Body of pancreas (tissue), 4 donors: ENCODE measurements around the gene CD34. TPM values are rescaled to one million over a fixed set of nuclear protein-coding genes. Genes with fewer than 3 reads are reported as not detected.
A peak's percentile ranks its signal among the peaks of the same experiment; 100 is the strongest.

Experiments used
- ATAC-seq: fragments of 150-250 bp; one replicate; pipeline ENCODE4 v1.9.1; 2016
- DNase-seq, 4 donors: peaks; one replicate each; pipeline ENCODE4 v3.0.0-alpha.2; 2019
- H3K27ac ChIP-seq, 4 donors: fragments of 200-600 bp; sonication (generic); 1 replicate in 3 of 4; 2 replicates in 1 of 4; pipeline versions ENCODE4 v1.5.1 to v1.6.1; 2016 to 2019; ENCODE audit warnings: mild to moderate bottlenecking in 1 of 4, mixed read lengths in 1 of 4, moderate library complexity in 1 of 4
- H3K27me3 ChIP-seq, 2 donors: fragments of 200-600 bp; sonication (generic); one replicate each; pipeline ENCODE4 v1.6.0; 2016; ENCODE audit warnings: mild to moderate bottlenecking in 1 of 2
- H3K36me3 ChIP-seq, 2 donors: fragments of 200-600 bp; sonication (generic); replicated peaks in 1 of 2; 2 replicates each; pipeline ENCODE4 v1.5.1; 2016; ENCODE audit warnings: low read depth in 2 of 2; ENCODE audit not compliant: insufficient read depth in 1 of 2
- H3K4me1 ChIP-seq: fragments of 200-600 bp; sonication (generic); one replicate; pipeline ENCODE4 v1.6.0; 2016
- H3K4me3 ChIP-seq, 2 donors: fragments of 200-600 bp; sonication (generic); 1 replicate in 1 of 2; 2 replicates in 1 of 2; pipeline ENCODE4 v1.5.1; 2016 to 2019
- H3K9me3 ChIP-seq, 3 donors: fragments of 200-600 bp; sonication (generic); 1 replicate in 2 of 3; 2 replicates in 1 of 3; pipeline ENCODE4 v1.5.1; 2016
- POLR2A ChIP-seq, 3 donors: fragments of 450-650 bp; IDR thresholded peaks; one replicate each; pipeline ENCODE4 v1.6.1; 2016; ENCODE audit warnings: antibody characterized with exemption in 3 of 3, mild to moderate bottlenecking in 2 of 3
- WGBS, 2 donors: methylation state at CpG; one replicate each; pipeline ENCODE4 v1.1.5; 2017; 5-methylcytosine and 5-hydroxymethylcytosine counted together
- intact Hi-C: fragments of 100-400 bp; cut with DNase I; formaldehyde crosslinking; loops from one replicate; pipeline ENCODE4 v1.15.1; 2023
- total RNA-seq, 2 donors: library from RNA; depleted of rRNA; stranded (reverse); fragments of >200 nt; gene quantifications; one replicate each; pipeline ENCODE4 v1.1.0, GENCODE V29; 2016
- TF ChIP-seq, protein P1 (sequence below), 7 experiments: fragments of 450-650 bp in 4 of 7; fragments of 200-600 bp in 3 of 7; sonication (generic) in 3 of 7; IDR thresholded peaks; one replicate each; pipeline ENCODE4 v1.5.1; 2016 to 2019; ENCODE audit warnings: antibody characterized with exemption in 7 of 7

Gene CD34
- total RNA-seq, 2 donors from 2014 or later, result 11.5 to 14.8 TPM

DNA sequence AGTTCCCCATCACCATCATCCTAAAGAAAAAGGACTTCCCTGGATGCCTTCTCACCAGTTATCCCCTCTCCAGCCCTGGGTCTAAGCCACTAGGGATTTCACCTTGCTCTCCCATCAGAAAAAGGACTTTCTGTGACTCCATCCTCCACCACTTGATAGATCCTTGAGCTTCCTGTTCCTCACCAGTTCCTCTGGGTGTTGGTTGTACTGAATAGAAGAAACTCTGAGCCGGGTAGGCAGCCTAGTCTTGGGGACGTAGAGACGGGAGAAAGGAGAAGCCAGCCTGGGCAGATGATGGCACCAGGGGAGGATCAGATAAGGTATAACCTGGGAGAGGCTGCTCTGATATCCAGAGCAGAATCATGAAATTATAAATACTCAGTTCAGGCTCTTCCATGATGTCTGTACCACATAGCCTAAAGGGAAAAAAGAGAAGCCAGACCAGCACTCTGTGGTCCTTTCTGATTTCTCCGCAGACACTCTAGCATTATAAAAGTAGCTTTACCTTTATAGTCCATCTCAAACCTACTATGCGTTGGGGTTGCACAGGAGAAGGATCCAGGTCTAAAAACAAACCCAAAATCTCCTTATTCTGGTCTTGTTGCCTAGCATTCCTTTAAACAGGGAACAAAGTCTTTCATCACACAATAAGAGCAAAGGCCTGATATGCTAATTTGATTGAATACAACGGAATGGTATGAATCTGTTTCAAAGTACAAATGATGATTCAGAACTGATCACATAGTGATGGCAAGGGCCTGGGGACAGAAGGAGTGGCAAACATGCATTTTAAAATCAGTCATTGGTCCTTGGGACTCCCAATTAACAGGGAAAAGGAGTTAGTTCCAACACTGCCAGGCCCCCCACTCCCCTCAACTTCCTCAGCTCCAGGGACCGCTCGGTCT is 1.2 kb upstream of the CD34 start:
- Histone ChIP-seq H3K27me3 (peaks cover 0 to 5% of the 10 kb centered on the region in 2 donors), H3K4me3 (no peak overlapping the region), H3K4me1 (peaks cover 7% of the 10 kb centered on the region), H3K27ac (no peak overlapping the region), H3K36me3 (no peaks in the 10 kb centered on the region), H3K9me3 (no peaks in the 10 kb centered on the region)
- intact Hi-C loops, result no loop called here
- no peak for TF ChIP-seq POLR2A (IDR thresholded peaks at IDR 0.05)
- TF ChIP-seq, protein P1, sequence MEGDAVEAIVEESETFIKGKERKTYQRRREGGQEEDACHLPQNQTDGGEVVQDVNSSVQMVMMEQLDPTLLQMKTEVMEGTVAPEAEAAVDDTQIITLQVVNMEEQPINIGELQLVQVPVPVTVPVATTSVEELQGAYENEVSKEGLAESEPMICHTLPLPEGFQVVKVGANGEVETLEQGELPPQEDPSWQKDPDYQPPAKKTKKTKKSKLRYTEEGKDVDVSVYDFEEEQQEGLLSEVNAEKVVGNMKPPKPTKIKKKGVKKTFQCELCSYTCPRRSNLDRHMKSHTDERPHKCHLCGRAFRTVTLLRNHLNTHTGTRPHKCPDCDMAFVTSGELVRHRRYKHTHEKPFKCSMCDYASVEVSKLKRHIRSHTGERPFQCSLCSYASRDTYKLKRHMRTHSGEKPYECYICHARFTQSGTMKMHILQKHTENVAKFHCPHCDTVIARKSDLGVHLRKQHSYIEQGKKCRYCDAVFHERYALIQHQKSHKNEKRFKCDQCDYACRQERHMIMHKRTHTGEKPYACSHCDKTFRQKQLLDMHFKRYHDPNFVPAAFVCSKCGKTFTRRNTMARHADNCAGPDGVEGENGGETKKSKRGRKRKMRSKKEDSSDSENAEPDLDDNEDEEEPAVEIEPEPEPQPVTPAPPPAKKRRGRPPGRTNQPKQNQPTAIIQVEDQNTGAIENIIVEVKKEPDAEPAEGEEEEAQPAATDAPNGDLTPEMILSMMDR (IDR thresholded peaks at IDR 0.05), result no peak
- no peak for DNase-seq
- no peak for ATAC-seq
- WGBS, 2 donors, result 58 to 64% methylated on average over 8 of the region's 8 CpGs

DNA sequence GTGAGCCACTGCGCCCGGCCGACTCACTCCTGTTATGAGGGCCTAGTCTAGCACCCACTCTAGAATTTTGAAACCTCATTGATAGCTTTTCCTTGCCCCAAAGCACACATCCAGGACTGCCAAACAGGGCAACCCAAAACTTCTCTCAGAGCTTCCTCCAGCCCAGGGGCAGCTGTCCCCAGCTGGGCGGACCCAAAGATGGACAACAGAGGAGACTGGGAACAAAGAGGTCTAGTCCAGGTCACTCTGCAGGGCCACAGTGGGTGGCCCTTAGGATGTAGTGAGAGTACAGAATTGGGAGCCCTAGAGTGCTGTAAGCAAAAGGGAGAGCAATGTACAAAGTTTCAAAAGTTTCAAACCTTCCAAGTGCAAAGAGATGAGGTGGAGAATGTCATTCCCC is 1.2 kb downstream of the CD34 start:
- WGBS, 2 donors, result 61 to 83% methylated on average over 4 of the region's 4 CpGs
- ATAC-seq, result no peak
- peaks cover 0 to 5% of the 10 kb centered on the region in 2 donors for H3K27me3 ChIP-seq

DNA sequence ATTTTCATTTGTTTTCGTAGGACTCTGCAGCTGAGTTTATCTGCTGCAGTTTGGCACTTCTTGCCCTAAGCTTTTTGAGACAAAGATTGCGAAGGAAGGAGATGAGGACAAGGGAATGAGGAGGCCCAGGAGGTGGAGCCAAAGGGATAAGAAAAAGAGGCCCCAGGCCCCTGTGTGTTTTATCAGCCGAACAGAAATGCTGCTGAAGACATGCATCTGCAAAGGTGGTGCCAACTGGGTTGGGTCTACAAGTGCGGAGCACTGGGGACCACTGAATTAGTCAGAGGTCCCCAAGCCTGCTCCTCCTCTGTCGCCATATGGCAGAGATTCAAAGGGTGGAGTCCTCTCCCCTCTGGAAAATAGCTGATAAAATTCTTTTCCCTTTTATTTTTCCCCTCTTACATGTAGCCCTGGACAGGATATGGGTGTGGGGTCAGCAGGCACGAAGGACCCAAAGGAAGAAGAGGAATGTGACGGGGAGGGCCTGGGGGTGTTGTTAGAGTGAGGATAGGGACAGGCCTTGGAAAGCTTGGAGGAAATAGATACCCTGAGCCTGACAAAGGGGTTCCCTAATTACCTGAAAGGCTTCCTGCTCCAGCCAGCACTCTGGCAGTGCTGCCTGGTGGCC is 2.7 kb downstream of the CD34 start:
- intact Hi-C loops, result no loop called here
- 62 to 69% methylated on average over 7 of the region's 7 CpGs for WGBS, 2 donors
- Histone ChIP-seq H3K36me3 (no peaks in the 10 kb centered on the region), H3K27ac (peak overlapping the region in 1 of 4 donors; percentile 30), H3K27me3 (peaks cover 0 to 5% of the 10 kb centered on the region in 2 donors), H3K4me1 (peaks cover 7% of the 10 kb centered on the region), H3K9me3 (no peaks in the 10 kb centered on the region), H3K4me3 (no peak overlapping the region)
- ATAC-seq, result peak; percentile 33
- TF ChIP-seq, protein P1 (IDR thresholded peaks at IDR 0.05), result peak in 1 of 7 experiments; percentile 3
- TF ChIP-seq POLR2A (IDR thresholded peaks at IDR 0.05), result no peak
- DNase-seq, result peak in 2 of 4 donors; percentile 18 to 20

More for the DNA sequence above, 1.2 kb downstream of the CD34 start:
- Histone ChIP-seq H3K4me3 (no peak overlapping the region), H3K4me1 (peaks cover 7% of the 10 kb centered on the region), H3K9me3 (no peaks in the 10 kb centered on the region), H3K27ac (peak overlapping the region in 2 of 4 donors; percentile 11 to 58), H3K36me3 (no peaks in the 10 kb centered on the region)
- no peak for TF ChIP-seq POLR2A (IDR thresholded peaks at IDR 0.05)
- TF ChIP-seq, protein P1 (IDR thresholded peaks at IDR 0.05), result no peak
- DNase-seq, result no peak
- intact Hi-C loops, result no loop called here

DNA sequence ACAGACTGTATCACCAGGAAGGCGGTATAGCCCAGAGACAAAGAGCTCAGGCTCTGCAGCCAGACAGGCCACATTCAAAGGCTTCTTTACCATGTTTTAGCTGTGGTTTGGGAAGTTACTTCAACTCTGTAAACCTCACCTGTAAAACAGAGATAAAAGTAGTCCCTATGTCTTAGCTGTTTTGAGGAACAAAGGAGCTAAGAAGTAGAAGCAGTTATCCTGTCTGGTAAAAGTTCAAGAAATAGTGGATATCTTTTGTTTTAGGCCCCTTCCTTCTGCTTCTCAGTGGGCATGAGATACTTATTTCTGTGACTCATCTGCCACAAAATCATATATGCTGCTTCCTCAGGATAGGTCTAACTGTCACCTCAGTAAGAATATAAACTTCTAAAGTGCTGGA is 6.5 kb downstream of the CD34 start:
- no peak overlapping the region for H3K4me3 ChIP-seq
- no peaks in the 10 kb centered on the region for H3K9me3 ChIP-seq
- intact Hi-C loops, result no loop called here
- no peaks in the 10 kb centered on the region for H3K27me3 ChIP-seq
- H3K27ac ChIP-seq, result no peak overlapping the region
- TF ChIP-seq POLR2A (IDR thresholded peaks at IDR 0.05), result no peak
- TF ChIP-seq, protein P1 (IDR thresholded peaks at IDR 0.05), result no peak
- no peak for ATAC-seq
- H3K36me3 ChIP-seq, result no peaks in the 10 kb centered on the region
- 71 to 82% methylated on average over 1 of the region's 1 CpG for WGBS, 2 donors
- DNase-seq, result no peak
- H3K4me1 ChIP-seq, result no peaks in the 10 kb centered on the region
